OCI-LY7 (cell line): ENCODE data around the gene TSPAN1. TPM values are rescaled to one million over a fixed set of nuclear protein-coding genes. Genes with fewer than 3 reads are reported as not detected.

ENCODE experiments used
- BruUV-seq: library from RNA; stranded (reverse); fragments of 400-500 nt; replicated peaks from 2 replicates; lab custom pipeline; 2021; lab: Mats Ljungman, UMichigan
- CTCF ChIA-PET: fragments of 300-600 bp; sonication (Branson Sonifier 250); formaldehyde crosslinking; loops from one replicate; lab custom pipeline; 2022; ENCODE audit warnings: antibody characterized with exemption; ENCODE audit not compliant: unreplicated experiment; lab: Charles Lee
- POLR2A ChIA-PET: fragments of 300-600 bp; sonication (Branson Sonifier 250); formaldehyde crosslinking; loops from one replicate; lab custom pipeline; 2022; ENCODE audit warnings: antibody characterized with exemption; lab: Charles Lee
- DNase-seq: peaks from one replicate; pipeline ENCODE4 v3.0.0-alpha.2; 2015; ENCODE audit warnings: low spot score
- H2AFZ ChIP-seq: fragments of 200-600 bp; sonication (generic), shearing (Covaris generic); 2 replicates; pipeline ENCODE4 v1.6.1; 2014; ENCODE audit warnings: mild to moderate bottlenecking, antibody characterized with exemption, low read length, moderate library complexity
- H3K27ac ChIP-seq: fragments of 200-600 bp; sonication (generic); 2 replicates; pipeline ENCODE4 v1.5.1; 2014; ENCODE audit warnings: mixed run types, low read depth, mild to moderate bottlenecking, moderate library complexity, low read length, inconsistent platforms; ENCODE audit not compliant: poor library complexity, severe bottlenecking
- H3K36me3 ChIP-seq: fragments of 200-600 bp; sonication (generic); 2 replicates; pipeline ENCODE4 v1.6.1; 2014; ENCODE audit warnings: mild to moderate bottlenecking, antibody characterized with exemption, low read length, moderate library complexity, mixed read lengths; ENCODE audit not compliant: insufficient read depth
- H3K4me1 ChIP-seq: fragments of 200-600 bp; sonication (generic); 2 replicates; pipeline ENCODE4 v1.5.1; 2014; ENCODE audit warnings: mild to moderate bottlenecking, low read length; ENCODE audit not compliant: insufficient read depth, poor library complexity, severe bottlenecking
- H3K4me2 ChIP-seq: fragments of 200-600 bp; sonication (generic); 2 replicates; pipeline ENCODE4 v1.6.1; 2014; ENCODE audit warnings: mild to moderate bottlenecking, low read length
- H3K4me3 ChIP-seq: fragments of 200-600 bp; sonication (generic); 2 replicates; pipeline ENCODE4 v1.5.1; 2014; ENCODE audit warnings: mild to moderate bottlenecking, low read depth, low read length; ENCODE audit not compliant: poor library complexity, severe bottlenecking
- H3K79me2 ChIP-seq: fragments of 200-600 bp; sonication (generic); 2 replicates; pipeline ENCODE4 v1.6.1; 2016; ENCODE audit warnings: low read depth, mild to moderate bottlenecking, low read length, moderate library complexity, mixed read lengths; ENCODE audit not compliant: insufficient read depth
- H3K9me2 ChIP-seq: fragments of 200-600 bp; sonication (generic); 2 replicates; pipeline ENCODE4 v1.6.1; 2016; ENCODE audit warnings: mild to moderate bottlenecking, low read length, mixed read lengths; ENCODE audit not compliant: insufficient read depth
- H3K9me3 ChIP-seq: fragments of 200-600 bp; sonication (generic); 2 replicates; pipeline ENCODE4 v1.6.1; 2014; ENCODE audit warnings: mild to moderate bottlenecking, mixed run types, low read length, mixed read lengths
- H4K20me1 ChIP-seq: fragments of 200-600 bp; sonication (generic); 2 replicates; pipeline ENCODE4 v1.6.1; 2014; ENCODE audit warnings: mild to moderate bottlenecking, antibody characterized with exemption, low read length, moderate library complexity, mixed read lengths; ENCODE audit not compliant: insufficient read depth
- EZH2phosphoT487 ChIP-seq: fragments of 200-600 bp; sonication (generic); IDR thresholded peaks from 2 replicates; pipeline ENCODE4 v1.6.1; 2018; ENCODE audit warnings: low read depth, borderline replicate concordance, mild to moderate bottlenecking, mixed run types, antibody characterized with exemption, low read length, moderate library complexity, mixed read lengths
- intact Hi-C: fragments of 100-400 bp; cut with micrococcal nuclease; formaldehyde crosslinking; loops from one replicate; pipeline ENCODE4 v1.10.0; 2022; ENCODE audit not compliant: unreplicated experiment
- total RNA-seq, 2 experiments: library from RNA; depleted of rRNA in 1 of 2; stranded (reverse); fragments of >200 nt in 1 of 2; shearing (Covaris generic) in 1 of 2; gene quantifications; 2 replicates each; pipeline ENCODE4 v1.2.3, GENCODE V29; 2014 to 2022
- TF ChIP-seq, protein P1 (sequence below): fragments of 200-600 bp; sonication (generic); conservative IDR thresholded peaks from 2 replicates; pipeline ENCODE4 v1.5.1; 2014; ENCODE audit warnings: mild to moderate bottlenecking, antibody characterized with exemption, low read length, moderate library complexity, mixed read lengths

The TSPAN1 gene
- total RNA-seq, 2 experiments from 2014 or later: not detected

DNA sequence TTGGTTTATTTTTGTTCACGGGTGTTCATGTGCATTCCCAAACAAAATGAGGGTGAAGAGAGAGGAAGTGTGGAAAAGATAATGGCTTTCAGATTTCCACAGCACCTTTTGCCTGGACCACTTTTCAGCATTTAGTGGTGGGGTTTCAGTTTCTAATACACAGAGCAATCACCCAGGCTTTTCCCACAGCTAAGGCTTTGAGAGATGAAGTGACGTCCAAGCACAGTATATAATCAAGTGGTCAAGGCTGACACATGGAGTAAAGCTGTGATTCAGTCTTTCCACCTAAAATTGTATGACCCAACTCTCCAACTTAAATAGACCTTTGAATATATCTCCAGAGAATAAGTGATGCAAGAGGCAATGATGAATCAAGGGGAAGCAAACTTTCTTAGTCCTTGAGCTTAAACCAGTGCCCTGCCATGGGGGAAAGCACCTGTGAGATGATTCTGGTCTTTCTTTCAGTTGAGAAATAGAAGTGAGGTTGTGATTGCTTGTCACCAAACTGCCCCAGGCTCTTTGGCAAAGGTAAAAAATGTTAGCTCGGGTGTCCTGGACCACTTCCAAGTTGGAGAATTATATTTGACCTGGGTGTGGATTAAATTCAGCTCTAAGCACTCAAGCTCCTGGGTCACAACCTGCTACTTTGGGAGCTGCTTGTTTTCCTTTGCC lies 40.1 kb upstream of the TSPAN1 start:
- Histone ChIP-seq H3K9me3 (no peaks in the 10 kb centered on the region), H3K4me2 (peak overlapping the region; percentile 96), H3K27ac (no peak overlapping the region), H3K36me3 (no peaks in the 10 kb centered on the region), H3K4me1 (peaks cover 21% of the 10 kb centered on the region), H3K4me3 (no peak overlapping the region), H3K9me2 (no peaks in the 10 kb centered on the region), H3K79me2 (peaks cover 25% of the 10 kb centered on the region), H2AFZ (peak overlapping the region; percentile 24; the same call in 1 of the 2 replicates), H4K20me1 (no peaks in the 10 kb centered on the region)
- CTCF ChIA-PET: interaction anchor here (0.8 to 1.2 kb wide), 2 partner anchors 32 to 271 kb away, joined by 3 read pairs; no protein-coding TSS in a partner anchor
- BruUV-seq: no TSS peak
- no peak for TF ChIP-seq EZH2phosphoT487
- TF ChIP-seq, protein P1, sequence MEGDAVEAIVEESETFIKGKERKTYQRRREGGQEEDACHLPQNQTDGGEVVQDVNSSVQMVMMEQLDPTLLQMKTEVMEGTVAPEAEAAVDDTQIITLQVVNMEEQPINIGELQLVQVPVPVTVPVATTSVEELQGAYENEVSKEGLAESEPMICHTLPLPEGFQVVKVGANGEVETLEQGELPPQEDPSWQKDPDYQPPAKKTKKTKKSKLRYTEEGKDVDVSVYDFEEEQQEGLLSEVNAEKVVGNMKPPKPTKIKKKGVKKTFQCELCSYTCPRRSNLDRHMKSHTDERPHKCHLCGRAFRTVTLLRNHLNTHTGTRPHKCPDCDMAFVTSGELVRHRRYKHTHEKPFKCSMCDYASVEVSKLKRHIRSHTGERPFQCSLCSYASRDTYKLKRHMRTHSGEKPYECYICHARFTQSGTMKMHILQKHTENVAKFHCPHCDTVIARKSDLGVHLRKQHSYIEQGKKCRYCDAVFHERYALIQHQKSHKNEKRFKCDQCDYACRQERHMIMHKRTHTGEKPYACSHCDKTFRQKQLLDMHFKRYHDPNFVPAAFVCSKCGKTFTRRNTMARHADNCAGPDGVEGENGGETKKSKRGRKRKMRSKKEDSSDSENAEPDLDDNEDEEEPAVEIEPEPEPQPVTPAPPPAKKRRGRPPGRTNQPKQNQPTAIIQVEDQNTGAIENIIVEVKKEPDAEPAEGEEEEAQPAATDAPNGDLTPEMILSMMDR: no peak
- POLR2A ChIA-PET: interaction anchor here (0.6 to 1.6 kb wide), 11 partner anchors 12 to 93 kb away, joined by 3 to 8 read pairs (median 4); no protein-coding TSS in a partner anchor
- intact Hi-C loops: no loop called here
- no peak for DNase-seq

DNA sequence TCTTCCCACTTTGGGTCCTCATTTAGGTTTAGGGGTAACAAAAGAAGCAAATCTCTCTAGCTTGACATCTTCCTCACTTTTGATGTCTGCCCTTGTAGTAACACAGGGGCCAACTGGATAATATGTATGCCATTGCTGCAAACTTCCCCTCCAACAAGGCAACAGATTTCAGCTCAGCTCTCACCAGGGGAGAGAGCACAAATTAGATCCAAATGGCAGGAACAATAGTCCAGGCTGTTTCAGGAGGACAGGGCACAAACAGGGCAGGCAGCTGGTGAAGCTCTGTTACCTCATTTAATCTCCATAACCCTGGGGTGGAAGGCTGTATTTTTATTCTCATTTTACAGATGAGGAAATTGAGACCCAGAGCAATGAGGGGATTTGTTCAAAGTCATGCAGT lies 38.2 kb upstream of the TSPAN1 start:
- ChIA-PET CTCF (no interaction called here), POLR2A (interaction anchor here (0.6 to 0.9 kb wide), 2 partner anchors 9 to 24 kb away, joined by 3 read pairs; no protein-coding TSS in a partner anchor)
- peaks cover 5% of the 10 kb centered on the region; the same call in 1 of the 2 replicates for H3K79me2 ChIP-seq
- H3K4me1 ChIP-seq: peaks cover 18% of the 10 kb centered on the region
- BruUV-seq: no TSS peak
- H3K9me2 ChIP-seq: no peaks in the 10 kb centered on the region
- no peaks in the 10 kb centered on the region for H4K20me1 ChIP-seq
- H2AFZ ChIP-seq: no peak overlapping the region
- intact Hi-C loops: no loop called here
- no peaks in the 10 kb centered on the region for H3K36me3 ChIP-seq
- H3K9me3 ChIP-seq: no peaks in the 10 kb centered on the region
- no peak overlapping the region for H3K4me3 ChIP-seq
- TF ChIP-seq EZH2phosphoT487: no peak
- TF ChIP-seq, protein P1: no peak
- H3K4me2 ChIP-seq: no peak overlapping the region
- H3K27ac ChIP-seq: no peak overlapping the region
- no peak for DNase-seq

DNA sequence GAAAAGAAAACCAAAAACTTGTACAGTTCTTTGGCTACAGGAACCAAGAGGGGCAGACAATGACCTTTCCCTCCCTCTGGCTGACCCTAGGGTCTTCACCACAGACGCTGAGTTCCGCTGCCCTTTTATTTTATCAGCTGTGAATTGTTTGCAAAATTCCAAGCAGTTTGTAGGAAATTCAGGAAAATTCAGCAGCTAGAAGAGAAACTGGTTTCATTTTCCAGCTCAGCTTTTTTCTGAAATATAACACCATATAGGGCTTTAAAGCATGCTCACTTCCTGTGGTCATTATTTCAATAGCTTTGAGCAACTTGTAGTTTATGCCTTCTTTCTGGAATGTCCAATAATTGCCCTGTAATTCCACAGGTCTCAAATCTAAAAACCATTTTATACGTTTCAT lies 37.0 kb upstream of the TSPAN1 start:
- Histone ChIP-seq H3K79me2 (no peaks in the 10 kb centered on the region), H3K4me3 (no peak overlapping the region), H3K27ac (no peak overlapping the region), H4K20me1 (no peaks in the 10 kb centered on the region), H3K36me3 (no peaks in the 10 kb centered on the region), H3K9me2 (no peaks in the 10 kb centered on the region), H3K4me2 (no peak overlapping the region), H2AFZ (no peak overlapping the region), H3K4me1 (peaks cover 18% of the 10 kb centered on the region), H3K9me3 (no peaks in the 10 kb centered on the region)
- no peak for DNase-seq
- intact Hi-C loops: no loop called here
- TF ChIP-seq, protein P1: no peak
- no peak for TF ChIP-seq EZH2phosphoT487
- ChIA-PET CTCF (no interaction called here), POLR2A (interaction anchor here (0.9 to 1.6 kb wide), 2 partner anchors 10 to 20 kb away, joined by 3 to 4 read pairs; no protein-coding TSS in a partner anchor)
- no TSS peak for BruUV-seq
